Measurements from ENCODE around the gene GTF2H4. TPM values are rescaled to one million over a fixed set of nuclear protein-coding genes. Genes with fewer than 3 reads are reported as not detected.

The GTF2H4 gene
- total RNA-seq, 1 donor from 2014 or later, result 23.0 TPM

GRCh38 chr6:30938730-30939129, 30.7 kb downstream of the GTF2H4 start:
- intact Hi-C loops (cut with micrococcal nuclease), result no loop called here
- no peak for DNase-seq
- no peak for TF ChIP-seq CTCF (IDR thresholded peaks at IDR 0.05; ENCODE audit: borderline replicate concordance)
- Histone ChIP-seq H3K9me3 (replicated peaks) (no peaks in the 10 kb centered on the region), H3K4me3 (no peak overlapping the region), H3K4me1 (peaks cover 11% of the 10 kb centered on the region), H3K36me3 (no peaks in the 10 kb centered on the region), H3K27ac (replicated peaks) (no peak overlapping the region), H3K27me3 (ENCODE audit: low read depth) (peaks cover 12% of the 10 kb centered on the region)

DNA sequence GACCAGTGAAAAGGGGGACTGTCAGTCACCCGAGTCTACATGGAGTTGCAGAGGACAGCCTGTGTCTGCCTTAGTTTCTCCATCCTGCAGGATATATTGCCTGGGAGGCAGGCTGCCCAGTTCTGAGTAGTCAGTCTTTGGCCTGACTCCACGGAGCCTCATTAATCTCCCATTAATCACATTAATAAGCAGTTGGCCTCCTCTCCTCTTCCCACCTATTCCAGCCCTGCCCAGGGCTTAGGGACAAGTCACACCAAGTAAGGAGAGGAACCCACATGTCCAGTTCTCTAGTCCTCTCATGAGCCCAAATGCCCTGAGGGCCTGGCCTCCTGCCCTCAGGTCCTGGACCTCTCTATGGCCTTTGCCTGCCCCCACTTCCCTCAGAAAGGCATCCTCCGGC, 31.5 kb downstream of the GTF2H4 start:
- H3K27me3 ChIP-seq (ENCODE audit: low read depth), result peaks cover 12% of the 10 kb centered on the region
- no peak overlapping the region for H3K4me3 ChIP-seq
- peaks cover 11% of the 10 kb centered on the region for H3K4me1 ChIP-seq
- intact Hi-C loops (cut with micrococcal nuclease), result no loop called here
- H3K36me3 ChIP-seq, result no peaks in the 10 kb centered on the region
- no peak for DNase-seq
- H3K27ac ChIP-seq (replicated peaks), result no peak overlapping the region
- no peaks in the 10 kb centered on the region for H3K9me3 ChIP-seq (replicated peaks)
- TF ChIP-seq CTCF (IDR thresholded peaks at IDR 0.05; ENCODE audit: borderline replicate concordance), result no peak

DNA sequence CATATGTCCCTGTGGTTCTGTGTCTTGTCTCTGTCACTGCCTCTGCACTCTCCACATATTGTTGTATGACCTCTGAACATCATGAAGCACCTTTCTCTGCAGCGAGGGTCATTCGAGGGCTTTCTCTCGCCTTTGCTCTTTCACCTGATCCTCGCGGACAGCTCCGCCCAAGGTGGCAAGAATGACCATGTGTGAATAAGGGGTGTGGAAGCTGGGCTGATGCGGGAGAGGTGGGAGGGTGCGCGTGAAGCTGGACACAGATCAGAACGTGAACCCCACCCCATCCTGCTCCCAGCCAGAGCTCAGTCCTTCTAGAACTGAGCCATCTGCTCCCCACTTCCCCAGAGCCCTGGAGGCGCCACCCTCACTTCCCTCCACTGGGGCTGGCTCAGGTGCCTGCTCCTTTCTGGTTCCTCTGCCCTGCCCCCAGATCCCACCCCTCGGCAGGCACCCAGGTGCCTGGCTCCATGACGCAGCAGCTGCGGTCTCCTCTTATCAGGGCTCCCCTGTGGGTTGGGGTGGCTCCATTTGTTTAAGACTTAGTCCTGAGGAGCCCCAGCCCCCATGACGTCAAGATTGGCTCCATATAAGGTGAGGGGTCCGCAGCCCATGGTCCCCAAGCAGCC, 32.5 kb downstream of the GTF2H4 start, which contains the start of gene MUCL3:
Gene MUCL3, plus strand, starts transcription at position 613 of the 626 bp plus-strand sequence. CDS start 27 bp downstream, outside the sequence.
- Histone ChIP-seq H3K9me3 (replicated peaks) (no peaks in the 10 kb centered on the region), H3K4me1 (peaks cover 11% of the 10 kb centered on the region), H3K27ac (replicated peaks) (no peak within 1 kb of the TSS), H3K36me3 (no peaks in the 10 kb centered on the region), H3K27me3 (ENCODE audit: low read depth) (peaks cover 12% of the 10 kb centered on the region), H3K4me3 (no peak within 1 kb of the TSS)
- no peak for DNase-seq
- intact Hi-C loops (cut with micrococcal nuclease), result no loop called here
- no peak for TF ChIP-seq CTCF (IDR thresholded peaks at IDR 0.05; ENCODE audit: borderline replicate concordance)

GRCh38 chr6:30942338-30943060, 34.5 kb downstream of the GTF2H4 start:
- H3K27me3 ChIP-seq (ENCODE audit: low read depth), result peaks cover 9% of the 10 kb centered on the region
- H3K4me1 ChIP-seq, result peaks cover 11% of the 10 kb centered on the region
- H3K36me3 ChIP-seq, result no peaks in the 10 kb centered on the region
- DNase-seq, result peak; percentile 65
- TF ChIP-seq CTCF (IDR thresholded peaks at IDR 0.05; ENCODE audit: borderline replicate concordance), result peak; percentile 52
- intact Hi-C loops (cut with micrococcal nuclease), result no loop called here
- H3K4me3 ChIP-seq, result peak overlapping the region; percentile 6
- H3K27ac ChIP-seq (replicated peaks), result no peak overlapping the region
- H3K9me3 ChIP-seq (replicated peaks), result no peaks in the 10 kb centered on the region

DNA sequence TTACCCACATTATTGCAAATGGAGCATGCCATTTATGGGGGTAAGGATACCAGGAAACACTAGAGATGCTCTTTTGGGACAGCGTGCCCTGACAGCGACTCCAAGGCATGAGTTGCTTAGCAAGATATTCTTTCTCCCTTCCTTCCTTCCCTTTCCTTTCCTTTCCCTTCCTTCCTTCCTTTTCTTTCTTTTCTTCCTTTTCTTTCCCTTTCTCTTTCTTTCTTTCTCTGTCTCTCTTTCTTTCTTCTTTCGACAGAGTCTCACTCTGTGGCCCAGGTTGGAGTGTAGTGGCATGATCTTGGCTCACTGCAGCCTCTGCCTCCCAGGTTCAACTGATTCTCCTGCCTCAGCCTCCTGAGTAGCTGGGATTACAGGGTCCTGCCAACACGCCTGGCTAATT, 36.0 kb downstream of the GTF2H4 start:
- Histone ChIP-seq H3K9me3 (replicated peaks) (no peaks in the 10 kb centered on the region), H3K27me3 (ENCODE audit: low read depth) (no peaks in the 10 kb centered on the region), H3K4me3 (no peak overlapping the region), H3K27ac (replicated peaks) (no peak overlapping the region), H3K36me3 (no peaks in the 10 kb centered on the region), H3K4me1 (peaks cover 11% of the 10 kb centered on the region)
- DNase-seq, result no peak
- no peak for TF ChIP-seq CTCF (IDR thresholded peaks at IDR 0.05; ENCODE audit: borderline replicate concordance)
- intact Hi-C loops (cut with micrococcal nuclease), result no loop called here

Measured in left ventricle myocardium inferior (tissue), 1 donor.